RCC 7860 (cell line): ENCODE measurements around the gene TMEM238L.
A peak's percentile ranks its signal among the peaks of the same experiment; 100 is the strongest.
"Not testable (repeated sequence)": the region's sequence is repeated elsewhere in the genome, so short reads cannot be mapped to it uniquely, and the experiment has no call there.

Experiments
- DNase-seq: peaks from one replicate; pipeline ENCODE4 v3.0.0-alpha.2; 2015; ENCODE audit warnings: low spot score
- FAIRE-seq: peaks from 2 replicates; lab custom pipeline; 2012; peaks lifted over from hg19 to GRCh38; lab: Jason Lieb, UNC

Gene TMEM238L, protein sequence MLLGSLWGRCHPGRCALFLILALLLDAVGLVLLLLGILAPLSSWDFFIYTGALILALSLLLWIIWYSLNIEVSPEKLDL

DNA sequence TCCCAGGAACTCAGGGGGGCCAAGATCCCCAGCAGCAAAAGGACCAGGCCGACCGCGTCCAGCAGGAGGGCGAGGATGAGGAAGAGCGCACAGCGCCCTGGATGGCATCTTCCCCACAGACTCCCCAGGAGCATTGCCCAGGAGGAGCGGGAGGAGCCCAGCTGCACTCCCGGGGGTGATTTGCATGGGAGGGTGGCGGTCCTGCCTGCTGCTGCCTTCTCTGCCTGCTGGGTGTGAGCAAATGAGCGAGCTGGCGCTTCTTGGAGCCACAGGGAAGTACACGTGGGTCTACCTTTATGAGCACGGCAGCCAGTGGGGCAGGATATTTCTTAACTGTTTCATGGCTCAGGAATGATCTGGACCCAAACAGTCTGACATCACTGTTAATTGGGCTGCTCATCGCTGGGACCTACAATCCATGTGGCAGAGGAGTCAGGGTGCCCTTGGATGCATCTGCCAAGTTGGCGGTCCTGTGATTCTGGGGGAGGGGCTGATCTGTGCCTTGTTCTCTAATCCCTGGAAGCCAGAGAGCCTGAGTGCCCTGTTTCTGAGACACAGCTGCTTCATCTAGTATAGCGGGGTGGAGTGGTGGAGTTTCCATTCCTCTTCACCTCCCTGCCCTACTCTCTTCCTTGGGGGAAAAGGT lies at the start of gene TMEM238L:
Gene TMEM238L (minus strand): TSS at position 270 of the 646 bp plus-strand sequence. CDS start 136 bp downstream, at position 134.
- DNase-seq = no peak
- FAIRE-seq = no peak

- FAIRE-seq = not testable (repeated sequence)
Measured at GRCh38 chr17:10846636-10847035, 42.7 kb upstream of the TMEM238L start.

GRCh38 chr17:10845388-10845751 lies 41.5 kb upstream of the TMEM238L start:
- DNase-seq = no peak
- no peak for FAIRE-seq

More at GRCh38 chr17:10846636-10847035, 42.7 kb upstream of the TMEM238L start:
- not testable (repeated sequence) for DNase-seq

DNA sequence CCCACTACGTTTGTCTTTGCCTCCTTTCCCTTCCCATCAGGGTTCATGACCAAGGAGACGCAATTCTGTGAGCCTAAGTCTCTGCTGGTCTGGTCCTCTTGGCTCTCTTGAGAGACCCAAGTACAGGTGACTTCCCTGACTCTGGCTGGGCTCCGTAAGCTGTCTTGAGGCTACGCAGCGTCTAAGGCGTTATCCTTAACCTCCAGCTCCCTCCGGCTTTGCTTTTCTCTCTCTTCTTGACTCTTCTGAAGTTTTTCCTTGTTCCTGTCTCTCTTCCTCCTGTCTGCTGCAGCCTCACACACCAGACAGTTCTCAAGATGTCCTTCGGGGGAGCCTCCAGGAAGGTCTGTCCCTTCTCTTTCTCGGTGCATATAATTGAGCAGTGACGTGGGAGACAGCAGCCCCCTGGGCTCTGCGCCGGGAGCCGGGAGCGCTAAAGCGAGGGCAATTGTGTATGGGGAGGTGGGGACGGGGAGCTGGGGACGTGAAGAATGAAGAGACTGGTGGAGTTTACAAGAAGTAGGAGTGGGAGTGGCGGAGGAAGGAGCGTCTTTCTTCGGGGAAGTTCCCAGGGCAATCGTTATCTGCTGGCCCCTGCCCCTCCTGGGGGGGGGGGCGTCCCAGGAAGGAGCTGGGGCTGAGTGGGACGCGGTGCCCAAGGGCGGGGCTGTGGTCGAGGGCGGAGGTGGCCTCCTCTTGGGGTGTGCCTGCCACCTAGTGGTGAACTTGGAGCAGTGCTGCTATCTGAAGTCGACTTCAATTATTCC lies 40.9 kb upstream of the TMEM238L start:
- FAIRE-seq (no peak), DNase-seq (peak; percentile 38)

DNA sequence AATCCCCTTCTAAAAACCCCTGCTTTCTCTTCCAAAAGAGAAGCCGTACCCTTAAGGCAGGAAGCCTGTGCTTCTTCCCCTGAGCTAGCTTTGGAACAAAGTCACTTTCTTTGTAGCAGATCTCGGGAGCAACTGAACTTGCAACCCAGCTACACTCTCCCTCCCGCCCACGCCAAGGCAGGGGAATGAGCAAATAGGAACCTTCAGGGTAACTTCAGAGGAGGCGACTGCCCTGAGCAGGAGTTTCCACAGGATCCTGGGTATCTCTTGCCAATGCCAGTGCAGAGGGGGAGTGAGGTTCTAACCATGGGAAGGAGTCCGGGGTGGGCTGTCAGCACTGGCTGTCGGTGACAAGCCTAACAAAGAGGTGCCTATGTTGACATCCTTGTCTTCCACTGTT lies 39.9 kb upstream of the TMEM238L start:
- DNase-seq = no peak
- FAIRE-seq = no peak

DNA sequence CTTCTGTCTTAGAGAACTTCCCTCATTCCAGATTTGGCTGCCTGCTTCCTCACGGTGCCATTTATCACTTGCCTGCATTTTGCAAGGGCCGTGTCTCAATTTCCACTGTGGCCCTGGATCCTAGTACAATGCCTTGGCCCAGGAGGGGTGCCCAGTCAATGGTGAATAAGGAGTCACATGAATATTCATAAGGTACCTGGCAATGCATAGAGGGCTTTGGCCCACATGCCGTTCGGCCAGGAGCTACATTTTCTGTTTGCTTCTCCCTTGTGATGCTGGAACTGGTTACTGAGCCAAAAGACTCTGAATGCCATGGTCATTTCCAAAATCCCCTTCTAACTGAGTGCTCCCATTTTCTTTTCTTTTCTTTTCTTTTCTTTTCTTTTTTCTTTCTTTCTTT lies 38.8 kb upstream of the TMEM238L start:
- no peak for DNase-seq
- FAIRE-seq = no peak

DNA sequence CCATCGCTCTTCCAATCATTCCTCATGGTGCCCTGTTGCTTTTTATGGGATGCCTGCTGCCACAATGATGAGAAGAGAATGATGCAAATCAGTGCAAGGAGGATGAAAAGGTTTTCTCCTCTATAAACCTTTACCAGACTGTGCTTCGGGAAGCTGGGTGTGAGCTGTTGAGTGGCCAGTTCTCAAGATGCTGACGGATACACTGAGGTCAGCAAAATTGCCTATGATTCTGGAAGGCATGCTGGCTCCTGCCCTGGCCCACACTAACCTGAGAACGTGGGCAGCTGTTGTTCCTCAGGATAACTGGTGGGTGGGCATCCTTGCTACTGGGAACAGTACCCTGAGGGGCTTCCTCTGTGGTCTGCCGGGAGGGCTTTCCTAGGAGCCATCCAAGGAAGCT lies 34.8 kb upstream of the TMEM238L start:
- no peak for FAIRE-seq
- no peak for DNase-seq

GRCh38 chr17:10837921-10838320 lies 34.0 kb upstream of the TMEM238L start, which contains the start of gene PIRT:
PIRT (minus strand) TSS chr17:10838087; CDS start chr17:10825645, 12,442 bp downstream.
- FAIRE-seq (no peak), DNase-seq (no peak)

- no peak for DNase-seq
- no peak for FAIRE-seq
Measured at GRCh38 chr17:10836966-10837590, 33.2 kb upstream of the TMEM238L start.

- FAIRE-seq = no peak
- DNase-seq = no peak
Measured at GRCh38 chr17:10836145-10836544, 32.2 kb upstream of the TMEM238L start.

GRCh38 chr17:10831696-10832095 lies 27.8 kb upstream of the TMEM238L start:
- FAIRE-seq = no peak
- no peak for DNase-seq

GRCh38 chr17:10827898-10828552 lies 24.1 kb upstream of the TMEM238L start:
- FAIRE-seq (no peak), DNase-seq (no peak)

DNA sequence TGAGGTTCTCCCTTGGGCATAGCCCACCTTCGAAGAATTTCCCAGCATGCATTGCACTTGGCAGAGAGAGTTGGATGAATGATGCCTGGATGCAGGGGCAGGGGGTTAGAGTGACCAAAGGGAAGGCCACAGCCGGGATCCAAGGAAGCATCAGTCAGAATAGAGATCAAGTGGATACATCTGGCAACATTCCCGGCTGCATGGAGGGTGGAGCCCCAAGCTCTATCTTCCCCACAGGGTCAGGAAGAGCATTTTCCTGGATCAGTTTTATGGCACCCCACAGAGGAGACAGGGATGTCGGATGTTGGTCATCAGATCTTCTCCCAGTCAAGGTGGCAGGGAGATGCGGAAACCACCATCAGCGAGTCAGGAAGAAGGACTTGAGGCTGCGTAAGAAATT lies 21.0 kb upstream of the TMEM238L start:
- FAIRE-seq (no peak), DNase-seq (no peak)

DNA sequence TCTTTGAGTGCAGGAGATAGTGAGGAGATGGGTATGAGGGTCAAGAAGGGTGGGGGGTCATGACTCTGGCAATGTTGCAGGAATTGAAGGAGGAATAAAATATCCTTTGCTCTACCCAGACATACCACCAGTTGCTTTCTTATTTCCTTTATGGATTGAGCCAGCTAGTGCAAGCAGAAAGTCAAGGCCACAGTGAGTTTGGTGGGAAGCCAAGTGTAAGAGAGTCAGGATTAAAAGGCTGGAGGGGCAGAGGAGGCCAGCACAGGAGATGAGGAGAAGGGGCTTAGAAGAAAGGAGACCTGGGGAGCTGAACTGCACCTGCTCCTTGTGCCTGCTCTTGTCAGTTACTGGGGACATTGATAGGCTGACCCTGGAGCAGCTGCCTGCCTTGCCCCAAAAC lies 17.9 kb upstream of the TMEM238L start:
- no peak for FAIRE-seq
- no peak for DNase-seq

DNA sequence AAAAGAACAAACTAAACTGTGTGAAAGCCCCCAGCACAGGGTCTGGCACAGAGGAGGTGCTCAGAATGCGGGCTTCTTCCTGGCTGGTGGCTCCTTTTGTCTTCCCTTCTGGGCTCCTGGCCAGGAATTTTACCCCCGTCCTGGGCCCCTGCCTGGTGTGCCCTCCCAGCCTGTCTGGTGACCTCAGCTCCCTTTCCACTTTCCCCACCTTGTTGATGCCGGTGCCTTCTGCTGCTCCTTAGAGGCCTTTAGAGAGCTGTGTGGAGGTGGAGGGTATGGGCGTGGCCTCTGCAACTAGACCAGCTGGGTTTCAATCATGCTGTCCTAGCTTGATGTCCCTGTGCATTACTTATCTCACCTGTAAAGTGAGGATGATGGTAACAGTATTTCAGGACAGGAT lies 17.2 kb upstream of the TMEM238L start:
- DNase-seq (no peak), FAIRE-seq (no peak)

GRCh38 chr17:10815319-10815718 lies 11.4 kb upstream of the TMEM238L start:
- DNase-seq (no peak), FAIRE-seq (no peak)

DNA sequence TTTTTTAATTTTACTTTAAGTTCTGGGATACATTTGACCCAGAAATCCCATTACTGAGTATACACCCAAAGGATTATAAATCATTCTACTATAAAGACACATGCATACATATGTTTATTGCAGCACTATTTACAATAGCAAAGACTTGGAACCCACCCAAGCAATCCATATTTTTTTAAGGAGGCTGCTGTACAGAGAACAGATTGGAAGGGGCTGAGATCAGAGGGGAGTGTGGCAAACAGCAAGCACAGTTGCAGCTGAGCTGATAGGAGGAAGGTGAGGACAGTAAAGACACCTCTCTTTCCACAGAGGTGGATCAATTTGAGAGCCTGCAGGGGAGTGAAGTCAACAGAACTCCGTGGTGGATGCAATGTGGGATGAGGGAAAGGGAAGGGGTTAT lies 10.2 kb upstream of the TMEM238L start:
- no peak for FAIRE-seq
- no peak for DNase-seq

- DNase-seq (no peak), FAIRE-seq (no peak)
Measured at GRCh38 chr17:10812674-10813073, 8.8 kb upstream of the TMEM238L start.

DNA sequence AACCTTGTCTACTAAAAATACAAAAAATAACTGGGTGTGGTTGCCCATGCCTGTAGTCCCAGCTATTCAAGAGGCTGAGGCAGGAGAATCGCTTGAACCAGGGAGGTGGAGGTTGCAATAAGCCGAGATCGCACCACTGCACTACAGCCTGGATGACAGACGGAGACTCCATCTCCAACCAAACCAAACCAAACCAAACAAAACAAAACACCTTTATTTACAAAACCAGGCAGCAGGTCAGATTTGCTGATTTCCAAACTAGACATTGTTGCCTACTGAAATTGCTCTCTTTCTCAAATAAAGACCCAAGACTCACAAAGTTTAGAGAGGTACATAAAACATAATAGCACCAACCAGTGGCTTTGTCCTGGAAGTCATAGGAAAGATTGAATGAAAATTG lies 5.7 kb upstream of the TMEM238L start:
- DNase-seq = no peak
- no peak for FAIRE-seq

DNA sequence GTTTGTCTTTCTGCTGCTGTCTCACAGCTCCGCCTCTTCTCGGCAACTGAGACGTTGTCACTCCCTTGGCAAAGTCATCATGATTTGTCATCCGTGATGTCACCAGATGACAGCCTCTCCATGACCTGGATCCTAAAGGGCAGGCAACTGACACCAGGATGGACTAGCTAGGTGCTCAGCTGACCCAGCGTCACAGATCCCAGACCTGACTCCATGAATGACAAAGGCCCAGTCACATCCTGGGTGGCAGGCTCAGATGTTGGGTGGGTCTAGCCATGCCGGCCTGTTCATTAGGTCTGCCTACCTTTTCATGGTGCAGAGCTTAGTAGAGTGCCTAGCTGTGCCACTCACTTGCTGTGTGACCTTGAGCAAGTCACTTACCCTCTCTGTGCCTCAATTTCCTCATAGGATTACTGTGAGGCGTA lies 3.8 kb upstream of the TMEM238L start:
- DNase-seq = no peak
- FAIRE-seq = no peak
